GM19438 (cell line): ENCODE data around the gene DOCK3.
"Not testable (repeated sequence)": the region's sequence is repeated elsewhere in the genome, so short reads cannot be mapped to it uniquely, and the experiment has no call there.

Source experiments
- ATAC-seq: cut with Tn5 transposase; IDR thresholded peaks from one replicate; pipeline ENCODE4 v1.9.1; 2021; ENCODE audit warnings: low read depth; ENCODE audit not compliant: unreplicated experiment

The DOCK3 gene

GRCh38 chr3:51379746-51380455, 705.2 kb downstream of the DOCK3 start:
- ATAC-seq = no peak

DNA sequence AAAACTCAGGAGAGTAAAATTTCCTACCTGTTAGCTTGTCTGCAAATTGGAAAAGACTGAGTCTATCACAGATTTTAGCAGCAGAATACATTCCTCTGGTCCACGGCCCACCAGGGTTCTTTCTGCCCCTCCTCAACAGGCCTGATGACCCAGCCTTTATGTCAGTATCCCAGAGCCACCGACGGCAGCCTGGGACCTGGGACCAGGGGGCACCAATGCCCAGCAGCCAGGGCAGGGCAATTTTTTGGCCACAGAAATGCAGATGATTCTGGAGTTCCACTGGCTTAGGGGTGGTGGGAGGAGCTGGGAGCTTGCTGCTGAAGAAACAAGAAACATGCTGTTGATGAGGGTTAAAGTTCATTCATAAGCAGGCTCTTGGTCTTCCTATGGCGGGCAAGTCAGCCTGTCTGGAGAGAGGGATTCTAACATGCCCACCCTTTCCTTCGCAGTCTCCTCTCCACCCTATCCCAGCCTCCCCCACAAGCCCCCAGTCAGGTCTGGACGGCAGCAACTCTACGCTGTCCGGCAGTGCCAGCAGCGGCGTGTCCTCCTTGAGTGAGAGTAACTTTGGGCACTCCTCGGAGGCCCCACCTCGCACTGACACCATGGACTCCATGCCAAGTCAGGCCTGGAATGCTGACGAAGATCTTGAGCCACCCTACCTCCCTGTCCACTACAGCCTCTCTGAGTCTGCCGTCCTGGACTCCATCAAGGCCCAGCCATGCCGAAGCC, 706.0 kb downstream of the DOCK3 start:
- no peak for ATAC-seq

GRCh38 chr3:51381333-51381705, 706.6 kb downstream of the DOCK3 start:
- no peak for ATAC-seq

- no peak for ATAC-seq
Measured at GRCh38 chr3:51382076-51382745, 707.5 kb downstream of the DOCK3 start.

DNA sequence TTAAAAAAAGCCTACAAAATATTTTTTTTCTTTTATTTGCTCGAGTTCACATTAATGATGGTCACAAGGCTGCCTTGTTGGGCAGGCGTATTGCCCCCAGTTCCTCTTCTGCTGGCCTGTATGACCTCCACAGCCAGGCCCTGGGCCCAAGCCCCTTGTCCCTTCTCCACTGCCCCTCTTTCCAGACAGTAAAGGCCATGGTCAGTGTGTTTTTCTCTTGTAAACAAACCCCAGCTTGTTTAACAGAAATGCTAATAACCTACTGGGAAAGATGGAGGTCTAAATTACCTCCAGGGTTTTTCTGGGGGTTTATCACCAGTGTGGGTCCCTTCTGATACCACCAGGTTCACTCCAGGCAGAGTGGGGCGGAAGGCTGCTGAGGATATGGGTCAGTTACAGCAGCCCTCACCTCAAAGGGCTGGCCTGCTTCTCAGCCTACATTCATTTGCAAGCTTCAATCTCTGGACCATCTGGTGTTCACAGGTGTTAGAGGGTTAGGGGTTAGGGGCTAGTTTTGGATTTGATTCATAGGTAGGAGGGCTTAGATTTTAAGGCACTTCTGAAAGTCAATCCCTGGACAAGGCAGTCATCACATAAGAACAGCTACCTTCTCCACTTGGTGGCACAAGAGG, 708.3 kb downstream of the DOCK3 start:
- ATAC-seq = no peak

- peak; percentile 26 for ATAC-seq
Measured at GRCh38 chr3:51384055-51384725, 709.5 kb downstream of the DOCK3 start.

DNA sequence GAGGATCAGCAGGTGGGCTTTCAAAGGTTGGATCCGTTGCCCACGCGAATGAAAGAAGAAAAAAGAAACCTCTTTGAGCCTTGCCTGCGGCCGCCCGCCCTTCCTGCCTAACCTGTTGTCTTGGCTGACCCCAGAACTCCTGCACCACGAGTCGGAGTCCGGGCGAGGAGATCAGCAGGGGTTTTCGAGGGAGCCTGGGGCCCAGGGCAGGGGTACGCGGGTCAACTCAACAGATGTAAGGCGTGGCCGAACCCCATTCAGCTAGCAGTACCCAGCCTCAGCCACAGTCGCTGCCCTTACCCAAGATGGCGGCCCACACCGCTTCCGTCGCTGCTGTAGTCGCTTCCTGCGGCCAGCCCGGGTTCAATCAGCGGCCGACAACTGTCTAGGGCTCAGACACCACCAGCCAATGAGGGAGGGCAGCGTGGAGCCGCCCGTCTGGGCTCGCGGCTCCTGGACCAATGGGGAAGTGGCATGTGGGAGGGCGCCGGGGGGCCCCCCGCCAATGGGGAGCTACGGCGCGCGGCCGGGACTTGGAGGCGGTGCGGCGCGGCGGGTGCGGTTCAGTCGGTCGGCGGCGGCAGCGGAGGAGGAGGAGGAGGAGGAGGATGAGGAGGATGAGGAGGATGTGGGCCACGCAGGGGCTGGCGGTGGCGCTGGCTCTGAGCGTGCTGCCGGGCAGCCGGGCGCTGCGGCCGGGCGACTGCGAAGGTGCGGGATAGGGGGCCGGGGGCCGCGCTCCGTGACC, 710.2 kb downstream of the DOCK3 start, which contains the start of gene MANF:
Gene MANF (plus strand): TSS at position 566 of the 748 bp plus-strand sequence. CDS start 52 bp downstream, at position 618.
- peak; percentile 91 for ATAC-seq

- no peak for ATAC-seq
Measured at GRCh38 chr3:51385621-51386091, 710.9 kb downstream of the DOCK3 start.

DNA sequence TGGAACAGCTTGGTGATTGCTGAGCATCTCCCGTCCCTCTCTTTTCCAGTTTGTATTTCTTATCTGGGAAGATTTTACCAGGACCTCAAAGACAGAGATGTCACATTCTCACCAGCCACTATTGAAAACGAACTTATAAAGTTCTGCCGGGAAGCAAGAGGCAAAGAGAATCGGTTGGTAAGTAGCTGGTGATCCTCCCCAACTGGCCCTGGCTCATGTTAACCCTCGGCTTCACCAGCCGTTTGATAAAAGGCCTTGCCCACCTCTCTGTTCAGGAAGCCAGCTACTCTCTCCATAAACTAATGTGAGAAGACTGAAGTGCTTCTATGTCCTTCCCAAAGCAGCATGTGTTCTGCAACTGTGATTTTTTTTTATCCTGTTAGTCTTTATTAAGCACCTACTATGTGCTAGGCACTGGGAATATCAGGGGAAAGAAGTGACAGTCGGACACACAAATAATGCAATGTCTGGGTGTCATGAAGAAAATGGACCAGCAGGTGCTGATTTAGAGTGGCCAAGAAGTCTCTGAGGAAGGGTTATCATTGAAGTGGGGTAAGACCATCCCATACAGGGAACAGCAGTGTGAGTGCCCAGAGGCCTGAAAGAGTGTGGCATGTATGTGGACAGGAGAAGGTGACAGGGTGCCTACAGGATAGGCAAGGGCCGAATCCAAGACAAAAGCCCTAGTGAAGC, 711.6 kb downstream of the DOCK3 start:
- ATAC-seq = no peak

DNA sequence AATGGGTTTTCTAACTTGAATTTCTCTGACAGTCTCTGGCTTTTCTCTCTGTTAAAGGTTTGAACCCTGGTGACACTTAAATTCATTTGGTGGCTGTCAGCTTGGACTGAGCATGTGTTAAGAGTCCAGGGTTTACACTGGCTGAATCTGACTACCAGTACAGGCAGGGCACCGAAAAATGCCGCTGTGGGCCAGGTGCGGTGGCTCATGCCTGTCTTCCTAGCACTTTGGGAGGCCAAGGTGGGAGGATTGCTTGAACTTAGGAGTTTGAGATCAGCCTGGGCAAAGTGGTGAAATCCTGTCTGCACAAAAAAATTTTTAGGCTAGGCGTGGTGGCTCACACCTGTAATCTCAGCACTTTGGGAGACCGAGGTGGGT, 712.1 kb downstream of the DOCK3 start:
- ATAC-seq = no peak

- not testable (repeated sequence) for ATAC-seq
Measured at GRCh38 chr3:51387281-51387680, 712.6 kb downstream of the DOCK3 start.

GRCh38 chr3:51388286-51389029, 713.7 kb downstream of the DOCK3 start:
- no peak for ATAC-seq

DNA sequence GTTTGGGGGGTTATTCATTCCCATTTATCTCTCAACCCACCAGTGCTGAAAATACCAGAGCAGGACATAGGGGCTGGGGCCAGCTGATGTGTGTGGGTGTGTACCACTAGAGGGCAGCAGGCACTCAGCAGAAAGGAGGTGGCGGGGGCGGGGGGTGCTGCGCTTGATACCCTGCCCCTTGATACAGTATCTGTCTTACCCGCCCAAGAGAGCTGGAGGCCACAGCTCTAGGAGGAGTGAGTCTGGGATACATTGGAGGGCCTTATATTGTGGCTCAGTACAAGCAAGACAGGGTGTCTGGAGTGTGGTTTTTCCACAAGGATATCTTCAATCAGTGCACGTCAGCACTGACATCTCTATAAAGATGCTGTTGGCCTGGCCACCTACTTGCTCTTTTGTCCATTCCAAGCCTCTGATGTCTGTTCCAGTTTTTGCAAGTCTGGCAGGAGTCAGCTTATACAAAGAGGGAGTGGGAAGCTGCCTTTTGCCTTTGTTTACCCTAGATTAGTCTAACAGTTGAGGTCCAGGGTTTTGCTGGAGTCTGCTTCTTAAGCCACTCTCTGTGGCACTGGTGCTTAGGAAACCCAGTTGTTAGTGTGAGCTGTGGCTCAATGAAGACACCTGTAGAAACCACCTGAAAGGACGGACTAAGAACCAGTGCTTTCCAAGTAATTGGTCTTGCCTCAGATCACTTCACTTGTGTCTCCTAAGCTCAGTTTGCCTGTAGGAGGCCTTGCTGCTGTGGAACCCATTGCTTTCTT, 714.9 kb downstream of the DOCK3 start:
- no peak for ATAC-seq

DNA sequence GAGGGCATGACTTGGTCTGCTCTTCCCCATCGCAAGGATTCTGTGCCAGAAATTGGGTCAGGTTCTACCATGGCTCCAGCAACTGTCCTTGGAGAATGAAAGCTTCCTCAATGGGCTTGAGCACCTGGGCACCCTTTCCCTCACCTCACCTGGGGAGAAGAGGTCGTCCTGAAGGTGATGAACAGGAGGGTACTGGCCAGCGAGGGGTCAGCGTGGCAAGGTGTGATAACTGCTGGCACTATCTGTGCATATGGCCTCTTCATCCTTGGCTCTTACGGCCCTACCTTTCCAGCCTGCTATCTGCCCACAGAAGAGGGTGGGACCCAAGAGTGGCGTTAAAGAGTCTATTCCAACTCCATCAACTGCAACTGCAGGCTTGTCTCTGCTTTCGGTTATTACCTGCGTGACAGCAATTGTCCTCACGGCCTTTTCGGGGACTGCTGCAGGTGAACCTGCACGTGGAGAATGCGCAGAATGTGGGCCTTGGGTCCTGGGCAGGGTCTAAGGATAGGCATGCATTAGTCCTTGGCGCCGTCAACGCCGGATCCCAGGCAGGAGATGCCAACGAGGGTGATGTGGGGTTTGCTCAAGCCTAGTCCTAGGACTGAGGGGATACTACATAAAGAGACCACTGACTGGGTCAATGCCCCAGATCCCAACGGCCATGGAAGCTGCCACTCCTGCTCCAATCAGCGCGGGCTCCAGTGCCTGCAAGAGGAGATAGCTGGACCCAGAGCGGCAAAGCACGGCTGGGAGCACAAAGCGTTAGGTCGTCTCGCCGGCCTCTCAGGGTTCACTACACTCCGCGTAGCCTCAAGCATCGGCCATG, 715.7 kb downstream of the DOCK3 start:
- peak; percentile 4 for ATAC-seq

DNA sequence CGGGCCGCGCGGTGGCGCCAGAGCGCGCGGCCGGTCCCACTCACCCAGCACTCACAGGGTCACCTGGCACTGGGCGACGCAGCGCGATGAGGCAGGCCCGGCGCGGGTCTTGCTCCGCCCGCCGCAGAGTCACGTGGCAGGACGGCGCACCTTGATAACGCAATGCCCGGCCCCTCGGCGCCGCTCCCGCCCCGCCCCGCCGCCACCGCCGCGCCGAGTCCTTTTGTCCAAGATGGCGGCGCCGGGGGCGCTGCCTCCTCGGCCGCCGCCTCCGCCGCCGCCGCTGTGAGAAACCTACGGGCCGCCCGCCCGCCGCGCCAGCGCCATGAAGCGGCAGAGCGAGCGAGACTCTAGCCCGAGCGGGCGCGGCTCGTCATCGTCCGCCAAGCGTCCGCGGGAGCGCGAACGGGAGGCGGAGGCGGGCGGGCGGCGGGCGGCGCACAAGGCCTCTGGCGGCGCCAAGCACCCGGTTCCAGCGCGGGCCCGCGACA, 716.4 kb downstream of the DOCK3 start, which contains the start of gene RBM15B:
Gene RBM15B (plus strand): TSS at position 211 of the 491 bp plus-strand sequence. CDS start 115 bp downstream, at position 326.
- ATAC-seq = peak; percentile 89

- ATAC-seq = peak; percentile 7
Measured at GRCh38 chr3:51391566-51392354, 717.0 kb downstream of the DOCK3 start.
